HCT116 (cell line): ENCODE data around the gene SND1. TPM values are rescaled to one million over a fixed set of nuclear protein-coding genes. Genes with fewer than 3 reads are reported as not detected.

Experiments used
- ATAC-seq: fragments of 200-7000 bp; cut with Tn5 transposase; 2 replicates; pipeline ENCODE4 v1.9.1; 2020; ENCODE audit warnings: mild to moderate bottlenecking, moderate library complexity
- BruUV-seq: library from RNA; stranded (reverse); fragments of 400-500 nt; replicated peaks from 2 replicates; lab custom pipeline; 2021; lab: Mats Ljungman, UMichigan
- CTCF ChIA-PET: fragments of 300-600 bp; sonication (Branson Sonifier 250); formaldehyde crosslinking; loops from one replicate; lab custom pipeline; 2021; ENCODE audit warnings: antibody characterized with exemption; lab: Charles Lee
- POLR2A ChIA-PET: fragments of 300-600, 350-600 bp; sonication (Branson Sonifier 250); formaldehyde crosslinking; loops from one replicate; lab custom pipeline; 2021; ENCODE audit warnings: antibody characterized with exemption; lab: Charles Lee
- RAD21 ChIA-PET, 2 experiments: fragments of 300-600 bp; sonication (Branson Sonifier 250); formaldehyde crosslinking; loops; one replicate each; lab custom pipeline; 2023; ENCODE audit warnings: low total read pairs in 2 of 2; ENCODE audit not compliant: uncharacterized antibody in 2 of 2, unreplicated experiment in 2 of 2, low non-redundant PET in 1 of 2; lab: Charles Lee
- DNase-seq: peaks from one replicate; pipeline ENCODE4 v3.0.0-alpha.2; 2010; ENCODE audit warnings: low read depth, low spot score
- H2AFZ ChIP-seq: fragments of 200-600 bp; shearing (Covaris generic), sonication (generic); 2 replicates; pipeline ENCODE4 v1.6.1; 2017; ENCODE audit warnings: low read depth, mixed run types, mixed read lengths, antibody characterized with exemption, low read length; ENCODE audit not compliant: poor library complexity, severe bottlenecking
- H3K27ac ChIP-seq: 2 replicates; pipeline ENCODE4 v1.5.1; 2012; ENCODE audit warnings: low read depth, low read length
- H3K27me3 ChIP-seq: fragments of 200-600 bp; sonication (generic); 2 replicates; pipeline ENCODE4 v1.6.1; 2016; ENCODE audit warnings: mixed run types, low read length, mixed read lengths; ENCODE audit not compliant: insufficient read depth
- H3K36me3 ChIP-seq, 2 experiments: fragments of 200-500 bp in 1 of 2; fragments of 200-600 bp in 1 of 2; sonication (Bioruptor generic) in 1 of 2; sonication (generic) in 1 of 2; 2 replicates each; pipeline versions ENCODE4 v1.5.1 to v1.6.1; 2014 to 2016; ENCODE audit warnings: low read length in 2 of 2, inconsistent platforms in 1 of 2, mixed read lengths in 1 of 2, mixed run types in 1 of 2; ENCODE audit not compliant: insufficient read depth in 2 of 2, control insufficient read depth in 1 of 2
- H3K4me1 ChIP-seq, 2 experiments: fragments of 200-600 bp in 1 of 2; sonication (generic) in 1 of 2; 2 replicates each; pipeline versions ENCODE4 v1.5.1 to v1.6.1; 2012 to 2017; ENCODE audit warnings: low read length in 2 of 2, inconsistent platforms in 1 of 2, mild to moderate bottlenecking in 1 of 2, mixed read lengths in 1 of 2, mixed run types in 1 of 2, moderate library complexity in 1 of 2; ENCODE audit not compliant: insufficient read depth in 2 of 2, control insufficient read depth in 1 of 2
- H3K4me2 ChIP-seq: fragments of 200-600 bp; sonication (generic); 2 replicates; pipeline ENCODE4 v1.6.1; 2017; ENCODE audit warnings: mixed run types, low read length, mixed read lengths
- H3K4me3 ChIP-seq, 2 experiments: fragments of 200-600 bp in 1 of 2; sonication (generic) in 1 of 2; replicated peaks in 1 of 2; 2 replicates each; pipeline ENCODE4 v1.5.1; 2011 to 2016; ENCODE audit warnings: low read length in 2 of 2, control low read depth in 1 of 2, low read depth in 1 of 2, mild to moderate bottlenecking in 1 of 2, mixed read lengths in 1 of 2, mixed run types in 1 of 2
- H3K79me2 ChIP-seq: fragments of 200-600 bp; sonication (generic); 2 replicates; pipeline ENCODE4 v1.6.1; 2017; ENCODE audit warnings: mild to moderate bottlenecking, mixed run types, low read length, moderate library complexity, mixed read lengths; ENCODE audit not compliant: insufficient read depth
- H3K9ac ChIP-seq: fragments of 200-600 bp; sonication (generic); 2 replicates; pipeline ENCODE4 v1.6.1; 2016; ENCODE audit warnings: low read length, mixed read lengths
- H3K9me2 ChIP-seq: fragments of 200-600 bp; sonication (generic), shearing (Covaris generic); 2 replicates; pipeline ENCODE4 v1.6.1; 2017; ENCODE audit warnings: mixed run types, mild to moderate bottlenecking, moderate library complexity; ENCODE audit not compliant: insufficient read depth
- H3K9me3 ChIP-seq, 2 experiments: fragments of 200-500 bp in 1 of 2; fragments of 200-600 bp in 1 of 2; sonication (Bioruptor generic) in 1 of 2; sonication (generic) in 1 of 2; 2 replicates each; pipeline ENCODE4 v1.6.1; 2014 to 2017; ENCODE audit warnings: low read length in 2 of 2, mixed read lengths in 2 of 2, inconsistent platforms in 1 of 2, low read depth in 1 of 2, mild to moderate bottlenecking in 1 of 2, mixed run types in 1 of 2, moderate library complexity in 1 of 2; ENCODE audit not compliant: control insufficient read depth in 1 of 2, insufficient read depth in 1 of 2
- H4K20me1 ChIP-seq: fragments of 200-600 bp; sonication (generic), shearing (Covaris generic); 2 replicates; pipeline ENCODE4 v1.6.1; 2017; ENCODE audit warnings: mixed run types, mild to moderate bottlenecking, moderate library complexity; ENCODE audit not compliant: insufficient read depth
- ATF3 ChIP-seq: IDR thresholded peaks from 2 replicates; pipeline ENCODE4 v1.6.1; 2012
- CBX3 ChIP-seq: IDR thresholded peaks from 2 replicates; pipeline ENCODE4 v1.6.1; 2012; ENCODE audit warnings: low read depth
- CEBPB ChIP-seq: IDR thresholded peaks from 2 replicates; pipeline ENCODE4 v1.6.1; 2012; ENCODE audit warnings: low read depth
- CTCF ChIP-seq, 3 experiments: fragments of 200-600 bp in 1 of 3; sonication (generic) in 1 of 3; IDR thresholded peaks in 2 of 3; conservative IDR thresholded peaks in 1 of 3; 2 replicates each; pipeline ENCODE4 v1.5.1; 2012 to 2017; ENCODE audit warnings: low read depth in 2 of 3, low read length in 2 of 3, antibody characterized with exemption in 1 of 3, borderline replicate concordance in 1 of 3, control low read depth in 1 of 3, mild to moderate bottlenecking in 1 of 3, mixed read lengths in 1 of 3, mixed run types in 1 of 3, moderate library complexity in 1 of 3; ENCODE audit not compliant: insufficient read depth in 1 of 3
- EGR1 ChIP-seq: IDR thresholded peaks from 2 replicates; pipeline ENCODE4 v1.6.1; 2012; ENCODE audit warnings: low read depth
- ELF1 ChIP-seq: IDR thresholded peaks from 2 replicates; pipeline ENCODE4 v1.6.1; 2012; ENCODE audit warnings: low read depth, borderline replicate concordance
- EZH2 ChIP-seq: fragments of 200-600 bp; sonication (generic); IDR thresholded peaks from 2 replicates; pipeline ENCODE4 v1.6.1; 2017; ENCODE audit warnings: antibody characterized with exemption, mixed run types
- EZH2phosphoT487 ChIP-seq: fragments of 200-600 bp; IDR thresholded peaks from 2 replicates; pipeline ENCODE4 v1.6.1; 2018; ENCODE audit warnings: antibody characterized with exemption, borderline replicate concordance
- FOSL1 ChIP-seq: IDR thresholded peaks from 2 replicates; pipeline ENCODE4 v1.6.1; 2012; ENCODE audit warnings: low read depth
- REST ChIP-seq: IDR thresholded peaks from 2 replicates; pipeline ENCODE4 v1.6.1; 2012; ENCODE audit warnings: low read depth
- SIN3A ChIP-seq: IDR thresholded peaks from 2 replicates; pipeline ENCODE4 v1.6.1; 2012; ENCODE audit warnings: low read depth
- SP1 ChIP-seq: IDR thresholded peaks from 2 replicates; pipeline ENCODE4 v1.6.1; 2012; ENCODE audit warnings: low read depth
- SRF ChIP-seq: IDR thresholded peaks from 2 replicates; pipeline ENCODE4 v1.6.1; 2012; ENCODE audit warnings: low read depth
- ZNF274 ChIP-seq: fragments of 200-500 bp; sonication (Bioruptor generic); IDR thresholded peaks from 2 replicates; pipeline ENCODE4 v1.6.1; 2014; ENCODE audit warnings: mild to moderate bottlenecking, low read depth, low read length, inconsistent platforms
- intact Hi-C: fragments of 100-400 bp; cut with micrococcal nuclease; formaldehyde crosslinking; loops from 2 replicates; pipeline ENCODE4 v1.10.0; 2022
- total RNA-seq: library from RNA; stranded (reverse); gene quantifications from one replicate; pipeline ENCODE4 v1.2.1, GENCODE V29; 2021; ENCODE audit not compliant: unreplicated experiment

SND1 gene
- total RNA-seq, 1 experiment from 2014 or later: 169 TPM

- Histone ChIP-seq H3K9me2 (no peaks in the 10 kb centered on the region), H3K9ac (no peak overlapping the region), H3K36me3 (no peaks in the 10 kb centered on the region), H3K27me3 (no peaks in the 10 kb centered on the region; the same call in 1 of the 2 replicates), H3K27ac (no peak overlapping the region), H3K79me2 (no peaks in the 10 kb centered on the region), H3K4me2 (no peak overlapping the region), H3K4me3 (no peak overlapping the region), H3K4me1 (peaks cover 0 to 9% of the 10 kb centered on the region in 2 experiments; a peak in 2 of 4 replicates), H3K9me3 (no peaks in the 10 kb centered on the region), H2AFZ (no peak overlapping the region), H4K20me1 (no peaks in the 10 kb centered on the region)
- intact Hi-C loops: no loop called here
- ChIA-PET RAD21 (no interaction called here), POLR2A (no interaction called here), CTCF (no interaction called here)
- TF ChIP-seq EZH2: no peak
- no TSS peak for BruUV-seq
- no peak for DNase-seq
- no peak for ATAC-seq
Observed at GRCh38 chr7:128110641-128111364, 458.8 kb downstream of the SND1 start.

- ChIA-PET POLR2A (no interaction called here), RAD21 (no interaction called here), CTCF (no interaction called here)
- H2AFZ ChIP-seq: no peak overlapping the region
- H3K27ac ChIP-seq: no peak overlapping the region
- H3K9ac ChIP-seq: no peak overlapping the region
- DNase-seq (no peak), ATAC-seq (no peak)
- no peak overlapping the region for H3K4me2 ChIP-seq
- no peaks in the 10 kb centered on the region for H3K36me3 ChIP-seq
- H3K9me2 ChIP-seq: no peaks in the 10 kb centered on the region
- H3K9me3 ChIP-seq: no peaks in the 10 kb centered on the region
- no TSS peak for BruUV-seq
- intact Hi-C loops: no loop called here
- H4K20me1 ChIP-seq: no peaks in the 10 kb centered on the region
- no peaks in the 10 kb centered on the region; the same call in 1 of the 2 replicates for H3K27me3 ChIP-seq
- no peak overlapping the region for H3K4me3 ChIP-seq
- peaks cover 0 to 11% of the 10 kb centered on the region in 2 experiments; a peak in 2 of 4 replicates for H3K4me1 ChIP-seq
- no peaks in the 10 kb centered on the region for H3K79me2 ChIP-seq
- TF ChIP-seq ATF3 (no peak), ZNF274 (no peak), EZH2phosphoT487 (no peak), EGR1 (no peak), ELF1 (no peak), SP1 (no peak), REST (no peak), CTCF (IDR thresholded peaks at IDR 0.05 in 2 of 3, conservative IDR thresholded peaks at IDR 0.05 in 1 of 3; ENCODE audit: borderline replicate concordance in 1 of 3, insufficient read depth in 1 of 3, low read depth in 2 of 3, low read length in 2 of 3) (no peak), SIN3A (no peak), CBX3 (no peak), FOSL1 (no peak), SRF (no peak), EZH2 (no peak), CEBPB (no peak)
Observed at GRCh38 chr7:128112018-128112780, 460.2 kb downstream of the SND1 start.
